ENCODE data around the gene ANO1. TPM values are rescaled to one million over a fixed set of nuclear protein-coding genes. Genes with fewer than 3 reads are reported as not detected.

The ANO1 gene
- total and polyA plus RNA-seq, 2 of the 8 experiments (the other 6 are each of a cell fraction or from before 2014, with no cell fraction given): 4.7 to 5.0 TPM

DNA sequence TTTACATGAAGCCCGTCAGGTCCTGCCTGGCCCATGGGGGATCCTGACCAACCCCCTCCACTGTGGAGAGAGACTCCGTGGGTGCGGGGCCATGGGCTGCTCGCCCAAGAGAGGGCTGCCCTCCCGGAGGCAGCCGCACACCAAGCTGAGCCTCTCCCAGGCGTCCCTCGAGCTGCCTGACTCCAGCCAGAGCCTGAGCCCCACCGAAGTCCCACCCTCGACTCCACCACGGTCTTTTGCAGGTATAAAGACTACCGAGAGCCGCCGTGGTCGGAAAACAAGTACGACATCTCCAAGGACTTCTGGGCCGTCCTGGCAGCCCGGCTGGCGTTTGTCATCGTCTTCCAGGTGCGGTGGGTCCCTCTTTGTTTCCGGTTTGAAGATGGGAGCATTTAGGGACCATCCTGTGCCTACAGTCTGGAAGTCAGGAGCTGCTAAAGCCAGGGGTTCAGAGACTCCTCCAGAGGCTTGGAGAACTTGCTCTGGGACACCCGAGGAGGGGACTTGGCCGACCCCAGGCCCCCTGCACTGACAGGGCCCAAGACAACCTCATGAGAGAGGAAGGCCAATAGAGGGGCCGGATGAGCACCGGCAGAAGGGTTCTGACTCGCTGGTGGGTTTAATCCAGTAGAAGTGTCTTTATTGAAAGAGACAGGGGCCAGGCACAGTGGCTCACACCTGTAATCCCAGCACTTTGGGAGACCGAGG, 107.4 kb downstream of the ANO1 start (continued):
- TF ChIP-seq CBX8 (IDR thresholded peaks at IDR 0.05; ENCODE audit: borderline replicate concordance, low read depth, low read length) (no peak), POU5F1 (IDR thresholded peaks at IDR 0.05; ENCODE audit: low read depth, low read length) (no peak)
